HL-60 (cell line): Measurements from ENCODE around the gene CCDC92B.

Experiments
- DNase-seq, 2 experiments: peaks; one replicate each; pipeline ENCODE4 v3.0.0-alpha.2; 2010 to 2020; ENCODE audit warnings: low read depth in 1 of 2, low spot score in 1 of 2
- H3K27ac ChIP-seq: fragments of 250-450 bp; sonication (Bioruptor Pico); replicated peaks from 2 replicates; pipeline ENCODE4 v1.5.1; 2020; ENCODE audit warnings: mild to moderate bottlenecking, moderate library complexity
- H3K27me3 ChIP-seq: fragments of 250-450 bp; sonication (Bioruptor Pico); 2 replicates; pipeline ENCODE4 v1.5.1; 2021; ENCODE audit warnings: mild to moderate bottlenecking, moderate library complexity; ENCODE audit not compliant: insufficient read depth, poor library complexity, severe bottlenecking
- H3K4me3 ChIP-seq: replicated peaks from 2 replicates; pipeline ENCODE4 v1.5.1; 2011; ENCODE audit warnings: mild to moderate bottlenecking, control low read depth, low read length; ENCODE audit not compliant: insufficient read depth
- CTCF ChIP-seq: IDR thresholded peaks from one replicate; pipeline ENCODE4 v1.5.1; 2011; ENCODE audit warnings: low read length, control low read depth, inconsistent platforms; ENCODE audit not compliant: insufficient read depth
- GABPA ChIP-seq: IDR thresholded peaks from 2 replicates; pipeline ENCODE4 v1.6.1; 2012; ENCODE audit warnings: low read depth
- POLR2AphosphoS5 ChIP-seq: IDR thresholded peaks from 2 replicates; pipeline ENCODE4 v1.6.1; 2012; ENCODE audit warnings: low read depth
- REST ChIP-seq: IDR thresholded peaks from 2 replicates; pipeline ENCODE4 v1.6.1; 2012; ENCODE audit warnings: low read depth; ENCODE audit not compliant: insufficient replicate concordance
- SPI1 ChIP-seq: IDR thresholded peaks from 2 replicates; pipeline ENCODE4 v1.6.1; 2012; ENCODE audit warnings: low read depth, mild to moderate bottlenecking, borderline replicate concordance

Gene CCDC92B

GRCh38 chr17:2723997-2724783 is 25.3 kb downstream of the CCDC92B start:
- TF ChIP-seq POLR2AphosphoS5: no peak
- no peak for TF ChIP-seq REST
- no peak for TF ChIP-seq GABPA
- TF ChIP-seq CTCF: no peak
- TF ChIP-seq SPI1: no peak
- no peaks in the 10 kb centered on the region for H3K27me3 ChIP-seq
- no peak overlapping the region for H3K4me3 ChIP-seq
- H3K27ac ChIP-seq: no peak overlapping the region
- no peak for DNase-seq

- Histone ChIP-seq H3K4me3 (no peak overlapping the region), H3K27me3 (no peaks in the 10 kb centered on the region), H3K27ac (no peak overlapping the region)
- no peak for TF ChIP-seq GABPA
- TF ChIP-seq SPI1: no peak
- DNase-seq: no peak
Observed at GRCh38 chr17:2723505-2723996, 25.9 kb downstream of the CCDC92B start.

GRCh38 chr17:2722611-2723010 is 26.8 kb downstream of the CCDC92B start:
- Histone ChIP-seq H3K27me3 (no peaks in the 10 kb centered on the region), H3K27ac (no peak overlapping the region), H3K4me3 (no peak overlapping the region)
- DNase-seq: no peak
- no peak for TF ChIP-seq SPI1
- TF ChIP-seq CTCF: no peak
- TF ChIP-seq GABPA: no peak
- TF ChIP-seq POLR2AphosphoS5: no peak

- TF ChIP-seq CTCF (no peak), GABPA (no peak), POLR2AphosphoS5 (no peak), SPI1 (no peak), REST (no peak)
- no peaks in the 10 kb centered on the region for H3K27me3 ChIP-seq
- H3K4me3 ChIP-seq: no peak overlapping the region
- no peak overlapping the region for H3K27ac ChIP-seq
- DNase-seq: no peak
Observed at GRCh38 chr17:2721603-2722002, 27.8 kb downstream of the CCDC92B start.
